Measurements from ENCODE around the gene RHEBL1.

GRCh38 chr12:49043856-49044258, 25.9 kb downstream of the RHEBL1 start:
- TF ChIP-seq POLR2A (IDR thresholded peaks at IDR 0.05) (no peak), CTCF (IDR thresholded peaks at IDR 0.05) (peak in 2 of 3 donors; percentile 25 to 36)

Data from breast epithelium (tissue), 3 donors.